GM20431 (cell line): ENCODE measurements around the gene CCDC80.
"Not testable (repeated sequence)": the region's sequence is repeated elsewhere in the genome, so short reads cannot be mapped to it uniquely, and the experiment has no call there.

Experiments
- in situ Hi-C: fragments of 300-500 bp; cut with MseI, MboI; formaldehyde crosslinking; loops from one replicate; pipeline ENCODE4 v1.15.0; 2020; ENCODE audit warnings: low sequenced_read_pairs; ENCODE audit not compliant: unreplicated experiment

CCDC80 gene

DNA sequence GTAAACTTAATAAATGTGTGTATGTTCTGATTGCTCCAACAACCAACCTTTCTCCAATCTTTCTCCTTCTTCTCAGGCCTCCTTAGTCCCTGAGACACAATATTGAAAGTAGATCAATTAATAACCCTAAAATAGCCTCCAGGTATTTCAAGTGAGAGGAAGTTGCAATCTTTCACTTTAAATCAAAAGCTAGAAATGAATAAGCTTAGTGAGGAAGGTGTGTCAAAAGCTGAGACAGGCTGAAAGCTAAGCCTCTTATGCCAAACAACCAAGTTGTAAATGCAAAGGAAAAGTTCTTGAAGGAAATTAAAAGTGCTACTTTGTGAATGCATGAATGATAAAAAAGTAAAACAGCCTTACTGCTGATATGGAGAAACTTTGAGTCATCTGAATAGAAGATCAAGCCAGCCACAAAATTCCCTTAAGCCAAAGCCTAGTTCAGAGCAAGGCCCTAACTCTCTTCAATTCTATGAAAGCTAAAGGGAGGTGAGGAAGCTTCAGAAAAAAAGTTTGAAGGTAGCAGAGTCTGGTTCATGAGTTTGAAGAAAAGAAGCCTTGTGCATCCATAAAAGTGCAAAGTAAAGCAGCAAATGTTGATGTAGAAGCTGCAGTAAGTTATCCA is 38.6 kb downstream of the CCDC80 start:
- in situ Hi-C loops, result no loop called here

DNA sequence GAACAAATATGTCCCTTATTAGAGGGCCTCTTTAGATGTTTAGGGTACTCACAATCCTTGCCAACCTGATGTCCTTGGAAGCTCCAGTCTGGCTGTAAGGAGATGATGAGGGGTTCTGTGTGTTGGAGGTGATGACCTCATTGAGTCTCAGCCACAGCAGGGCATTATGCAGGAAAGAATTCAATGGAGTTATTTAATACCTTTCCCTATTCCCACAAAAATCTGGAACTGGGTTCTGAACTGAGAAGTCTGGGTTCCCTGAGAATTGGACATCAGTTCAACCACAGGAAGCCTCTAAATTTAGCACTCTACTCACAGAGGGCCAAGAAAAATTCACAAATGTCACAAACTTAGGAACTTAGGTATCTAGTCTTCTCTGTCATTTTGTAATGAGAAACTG is 42.2 kb downstream of the CCDC80 start:
- in situ Hi-C loops, result no loop called here

DNA sequence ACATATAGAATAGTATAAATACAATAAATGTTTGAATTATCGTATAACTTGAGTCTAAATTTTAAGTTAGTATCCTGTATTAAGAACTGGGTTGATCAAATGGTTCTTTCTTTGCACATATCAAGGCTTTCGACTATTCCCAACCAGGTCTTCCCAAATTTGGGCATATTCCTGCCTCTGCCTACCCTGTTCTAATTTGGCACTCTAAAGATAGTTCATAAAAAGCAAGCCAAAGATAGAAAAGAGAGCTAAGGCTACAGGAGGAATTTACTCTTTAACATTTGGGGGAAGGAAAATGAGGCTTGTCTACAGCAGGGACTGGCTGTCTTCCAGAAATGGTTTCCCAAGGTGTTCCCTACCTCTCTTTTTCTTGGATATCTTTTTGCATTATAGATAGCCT is 43.0 kb downstream of the CCDC80 start:
- in situ Hi-C loops, result no loop called here

DNA sequence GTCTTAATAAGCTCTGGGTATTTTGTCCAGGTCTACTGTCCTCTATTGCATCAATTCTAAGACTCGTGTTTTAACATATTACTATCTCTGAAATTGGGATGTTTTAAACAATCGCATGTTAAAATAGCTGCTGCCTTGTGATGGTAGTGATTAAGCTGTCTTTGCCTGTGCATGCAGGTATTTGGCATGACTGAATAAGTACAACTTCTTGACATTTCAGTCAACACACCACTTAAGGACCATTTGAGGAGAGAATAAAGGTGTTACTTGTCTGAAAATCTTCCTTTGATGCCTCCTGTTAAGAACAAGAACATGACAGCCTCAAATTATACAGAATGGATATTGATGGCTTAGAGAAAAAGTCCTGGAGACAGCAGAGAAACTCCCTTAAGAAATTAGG is 46.1 kb downstream of the CCDC80 start:
- in situ Hi-C loops, result no loop called here

DNA sequence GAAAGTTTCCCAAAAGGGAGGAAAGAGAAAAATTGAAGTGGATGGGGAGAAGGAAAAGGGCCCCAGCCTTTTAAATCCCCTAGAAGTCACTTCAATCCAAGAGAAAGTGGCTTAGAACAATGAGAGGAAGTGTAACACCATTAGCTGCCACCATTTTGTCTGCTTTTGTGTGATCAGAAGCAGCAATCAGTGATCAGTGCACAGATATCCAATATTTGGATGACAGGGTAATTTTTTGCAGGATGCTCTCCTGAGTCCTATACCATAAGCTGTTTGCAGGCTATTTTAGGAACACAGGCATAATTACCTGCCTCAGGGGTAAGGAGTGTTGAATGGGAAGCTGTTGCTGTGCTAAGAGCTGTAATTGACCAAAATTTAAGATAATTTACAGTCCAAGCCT is 47.7 kb downstream of the CCDC80 start:
- in situ Hi-C loops, result no loop called here

DNA sequence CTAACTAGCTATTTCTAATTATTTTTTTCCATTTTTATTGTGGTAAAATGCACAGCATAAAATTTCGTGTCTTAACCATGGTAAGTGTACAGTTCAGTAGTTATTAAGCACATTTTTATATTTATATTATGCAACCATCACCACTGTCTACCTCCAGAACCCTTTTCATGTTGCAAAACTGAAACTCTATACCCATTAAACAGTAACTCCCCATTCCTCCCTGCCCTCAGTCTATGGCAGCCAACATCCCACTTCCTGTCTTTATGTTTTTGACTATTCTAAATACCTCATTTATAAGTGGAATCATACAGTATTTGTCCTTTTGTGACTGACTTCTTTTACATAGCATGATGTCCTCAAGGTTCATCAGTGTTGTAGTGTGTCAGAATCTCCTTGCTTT is 53.6 kb downstream of the CCDC80 start:
- in situ Hi-C loops, result no loop called here

DNA sequence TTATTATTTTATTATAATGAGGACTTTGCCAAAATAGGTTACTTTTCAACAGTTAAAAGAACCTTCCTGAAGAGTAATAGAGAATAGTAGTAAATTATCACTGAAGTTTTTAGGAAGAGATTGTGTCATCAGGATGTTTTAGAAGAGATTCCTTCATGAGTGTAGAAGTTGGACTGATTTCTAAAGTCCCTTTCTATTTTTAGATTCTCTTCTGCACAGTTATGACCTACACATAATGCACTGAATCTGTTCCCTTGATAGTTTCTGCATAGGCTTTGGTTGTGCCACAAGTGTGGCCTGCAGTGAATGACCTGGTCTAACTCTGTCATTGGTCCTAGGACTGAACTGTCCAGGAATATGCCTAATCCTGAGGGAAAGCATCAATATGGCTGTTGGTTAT is 55.2 kb downstream of the CCDC80 start:
- in situ Hi-C loops, result no loop called here

DNA sequence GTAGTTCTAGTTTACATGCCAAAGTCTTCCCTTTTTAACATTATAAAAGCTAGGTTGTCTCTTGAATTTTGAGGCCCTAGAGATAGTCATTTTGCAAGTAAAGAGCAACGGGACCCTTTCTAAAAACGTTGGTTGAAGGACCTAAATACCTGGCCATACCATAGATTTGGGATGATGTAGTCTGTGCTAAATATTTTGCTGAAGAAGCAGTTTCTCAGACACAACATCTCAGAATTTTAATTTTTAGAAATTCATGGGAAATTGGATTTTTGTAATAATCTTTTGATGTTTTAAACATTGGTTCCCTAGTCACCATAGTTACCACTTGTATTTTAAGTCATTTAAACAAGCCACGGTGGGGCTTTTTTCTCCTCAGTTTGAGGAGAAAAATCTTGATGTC is 57.8 kb downstream of the CCDC80 start:
- in situ Hi-C loops, result no loop called here

DNA sequence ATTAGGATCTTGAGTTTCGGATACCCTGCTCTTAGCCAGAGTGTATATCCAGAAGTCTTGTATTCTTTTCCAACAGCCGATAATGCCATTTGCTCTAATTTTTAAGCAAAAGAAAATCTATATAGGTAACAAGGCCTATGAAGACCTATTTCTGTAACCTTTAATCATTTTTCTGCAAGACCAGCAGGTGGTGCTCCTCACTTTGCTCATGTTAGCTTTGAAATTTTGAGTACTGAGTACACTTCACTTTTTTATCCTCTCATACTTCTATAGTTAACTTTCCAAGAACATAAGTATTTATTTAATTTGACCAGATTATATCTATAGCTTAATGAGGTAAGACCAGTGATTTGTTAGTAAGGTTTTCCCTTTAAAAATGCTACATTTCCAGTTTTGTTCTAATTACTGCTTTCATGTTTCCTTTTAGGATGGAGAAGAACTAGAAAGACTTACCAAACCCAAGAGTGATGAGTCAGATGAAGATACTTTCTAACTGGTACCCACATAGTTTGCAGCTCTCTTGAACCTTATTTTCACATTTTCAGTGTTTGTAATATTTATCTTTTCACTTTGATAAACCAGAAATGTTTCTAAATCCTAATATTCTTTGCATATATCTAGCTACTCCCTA is 58.6 kb downstream of the CCDC80 start:
- in situ Hi-C loops, result no loop called here

DNA sequence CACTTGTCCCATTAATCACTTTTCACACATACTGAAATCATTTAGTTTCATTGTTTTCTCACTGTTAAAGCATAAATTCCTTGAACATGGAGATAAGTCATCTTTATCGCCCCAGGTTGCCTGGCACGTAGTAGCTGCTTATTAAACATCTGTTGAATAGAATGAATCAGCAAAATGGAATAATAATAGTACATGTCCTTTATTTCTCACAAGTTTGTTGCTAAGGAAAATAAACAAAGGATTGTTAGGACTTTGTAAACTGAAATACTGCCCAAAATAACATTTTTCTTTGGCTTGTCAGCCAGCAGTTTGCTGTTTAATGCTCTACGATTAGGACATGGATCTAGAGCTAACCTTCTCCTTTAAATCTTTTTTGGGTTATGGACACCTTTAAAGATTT is 61.2 kb downstream of the CCDC80 start:
- in situ Hi-C loops, result no loop called here

DNA sequence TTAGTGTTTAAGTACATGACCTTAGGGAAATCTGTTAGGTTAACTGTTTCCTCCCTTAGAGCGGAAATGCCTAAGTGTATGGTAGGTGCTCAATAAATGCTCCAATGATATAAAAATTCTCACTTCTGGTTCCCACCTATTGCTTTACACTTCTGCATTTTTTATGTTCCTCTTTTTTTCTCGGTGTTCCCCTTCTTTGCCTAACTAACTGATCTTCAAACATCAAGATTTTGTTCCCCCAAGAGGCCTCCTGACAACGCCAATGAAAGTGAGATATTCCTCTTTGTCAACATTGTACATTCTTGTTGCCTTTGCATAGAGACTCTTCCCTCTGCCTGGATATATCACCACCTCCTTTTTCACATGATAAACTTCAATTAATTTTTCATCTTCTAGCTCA is 61.7 kb downstream of the CCDC80 start:
- in situ Hi-C loops, result no loop called here

DNA sequence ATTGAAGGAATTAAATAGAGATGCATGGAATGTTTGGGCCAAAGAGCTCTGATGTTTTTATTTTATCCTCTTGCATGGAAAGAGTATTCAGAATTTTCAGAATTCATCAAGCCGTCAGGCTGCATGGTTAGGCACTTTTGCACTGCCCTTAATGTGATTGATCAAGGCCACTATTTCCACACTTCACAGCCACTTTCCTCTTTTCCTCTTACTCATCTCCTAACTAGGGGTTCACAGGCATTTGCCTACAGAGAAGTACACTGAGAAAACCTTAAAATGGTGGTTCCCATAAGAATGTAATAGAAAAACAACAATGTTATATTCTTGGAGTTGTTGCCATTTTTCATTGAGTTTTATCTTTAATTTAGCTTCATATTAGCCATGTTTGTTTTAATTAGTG is 68.2 kb downstream of the CCDC80 start:
- in situ Hi-C loops, result no loop called here

DNA sequence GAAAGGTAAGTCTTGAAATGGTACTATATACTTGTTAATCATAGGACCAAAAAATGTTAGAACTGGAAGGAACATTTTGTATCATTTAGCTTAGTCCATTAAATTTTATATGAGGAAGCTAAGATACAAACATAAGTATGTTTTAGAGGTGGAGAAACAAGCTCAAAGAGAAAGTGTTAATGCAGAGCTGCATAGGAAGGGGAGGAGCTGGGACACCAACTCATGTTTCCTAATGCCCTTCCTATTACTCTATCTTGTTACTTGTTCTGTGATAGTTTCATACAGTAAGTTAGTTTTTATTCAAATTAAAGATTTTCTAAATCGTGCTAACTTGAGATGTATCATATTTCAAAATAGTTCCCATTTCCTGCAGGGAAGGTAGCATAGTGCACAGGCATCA is 71.7 kb downstream of the CCDC80 start:
- in situ Hi-C loops, result no loop called here

DNA sequence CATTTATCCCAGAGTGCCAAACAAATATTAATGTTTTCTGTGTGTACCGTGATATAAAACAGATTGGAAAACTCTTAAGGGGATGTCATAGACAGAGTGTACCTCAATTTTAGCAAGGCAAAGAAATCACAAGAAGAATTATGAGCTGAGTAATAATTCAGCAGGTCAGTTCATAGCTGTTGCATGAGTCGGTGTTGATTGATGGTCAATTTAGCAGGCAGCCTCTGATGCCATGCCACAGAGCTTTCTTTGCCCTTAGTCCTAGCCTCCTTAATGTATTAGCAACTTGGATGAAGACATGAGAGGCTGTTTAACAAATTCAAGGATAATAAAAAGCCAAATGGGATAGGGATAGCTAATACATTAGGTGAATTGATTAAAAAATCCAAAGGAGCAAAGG is 72.3 kb downstream of the CCDC80 start:
- in situ Hi-C loops, result no loop called here

DNA sequence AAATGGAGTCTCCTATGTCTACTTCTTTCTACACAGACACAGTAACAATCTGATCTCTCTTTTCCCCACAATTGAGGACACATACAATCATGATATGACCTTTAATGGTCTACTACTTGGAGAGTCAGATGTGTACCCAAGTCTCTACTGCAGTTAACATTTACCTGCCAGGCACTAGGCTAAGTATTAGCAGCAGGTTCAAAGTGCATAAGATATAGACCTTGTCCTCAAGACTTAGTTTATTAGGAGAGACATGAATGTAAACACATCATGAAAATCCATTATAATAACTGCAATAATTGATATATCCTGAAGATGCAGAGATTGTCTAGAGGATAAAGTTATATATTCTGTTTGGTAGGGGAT is 76.0 kb downstream of the CCDC80 start:
- in situ Hi-C loops, result no loop called here

DNA sequence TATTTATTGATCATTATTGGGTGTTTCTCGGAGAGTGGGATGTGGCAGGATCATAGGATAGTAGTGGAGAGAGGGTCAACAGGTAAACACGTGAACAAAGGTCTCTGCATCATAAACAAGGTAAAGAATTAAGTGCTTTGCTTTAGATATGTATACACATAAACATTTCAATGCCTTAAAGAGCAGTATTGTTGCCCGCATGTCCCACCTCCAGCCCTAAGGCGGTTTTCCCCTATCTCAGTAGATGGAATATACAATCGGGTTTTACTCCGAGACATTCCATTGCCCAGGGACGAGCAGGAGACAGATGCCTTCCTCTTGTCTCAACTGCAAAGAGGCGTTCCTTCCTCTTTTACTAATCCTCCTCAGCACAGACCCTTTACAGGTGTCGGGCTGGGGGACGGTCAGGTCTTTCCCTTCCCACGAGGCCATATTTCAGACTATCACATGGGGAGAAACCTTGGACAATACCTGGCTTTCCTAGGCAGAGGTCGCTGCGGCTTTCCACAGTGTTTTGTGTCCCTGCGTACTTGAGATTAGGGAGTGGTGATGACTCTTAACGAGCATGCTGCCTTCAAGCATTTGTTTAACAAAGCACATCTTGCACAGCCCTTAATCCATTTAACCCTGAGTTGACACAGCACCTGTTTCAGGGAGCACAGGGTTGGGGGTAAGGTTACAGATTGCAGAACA is 76.5 kb downstream of the CCDC80 start:
- in situ Hi-C loops, result not testable (repeated sequence)

DNA sequence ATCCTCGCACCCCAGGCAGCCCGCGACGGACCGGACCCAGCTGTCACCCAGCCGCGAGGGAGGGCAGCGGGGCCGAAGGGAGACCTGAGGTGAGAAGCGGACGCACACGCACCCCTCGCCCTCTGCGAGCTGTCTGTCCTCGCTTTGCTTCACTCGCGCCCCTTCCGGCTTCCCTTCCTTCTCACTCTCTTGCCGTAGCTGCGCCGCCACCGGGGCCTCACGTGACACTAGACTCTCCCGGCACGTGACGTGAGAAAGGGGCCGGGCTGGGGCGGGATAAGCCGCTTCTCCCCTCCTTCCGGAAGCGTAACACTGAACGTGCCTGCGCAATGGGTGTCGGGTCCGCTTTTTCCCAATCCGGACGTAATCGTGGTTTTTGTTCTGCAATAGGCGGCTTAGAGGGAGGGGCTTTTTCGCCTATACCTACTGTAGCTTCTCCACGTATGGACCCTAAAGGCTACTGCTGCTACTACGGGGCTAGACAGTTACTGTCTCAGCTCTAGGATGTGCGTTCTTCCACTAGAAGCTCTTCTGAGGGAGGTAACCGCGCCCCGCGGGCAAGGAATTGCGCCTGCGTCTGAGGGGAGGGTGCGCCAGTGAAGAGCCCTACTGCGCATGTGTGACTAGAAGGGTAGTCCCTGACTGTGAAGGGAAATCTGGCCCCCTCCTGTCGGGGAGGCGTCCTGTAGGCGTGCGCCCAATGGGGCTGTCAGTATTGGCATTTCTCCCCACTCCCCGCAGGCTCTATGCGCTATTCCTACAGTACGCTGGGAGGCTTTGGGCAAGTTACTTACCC is 79.0 kb downstream of the CCDC80 start, which contains the start of the genes ATG3 and SLC35A5:
ATG3 (minus strand) TSS at position 229 of the 796 bp plus-strand sequence. CDS start 434 bp downstream, outside the sequence.
SLC35A5 (plus strand) TSS at position 312 of the 796 bp plus-strand sequence. CDS start 1,359 bp downstream, outside the sequence.
- in situ Hi-C loops, result no loop called here

DNA sequence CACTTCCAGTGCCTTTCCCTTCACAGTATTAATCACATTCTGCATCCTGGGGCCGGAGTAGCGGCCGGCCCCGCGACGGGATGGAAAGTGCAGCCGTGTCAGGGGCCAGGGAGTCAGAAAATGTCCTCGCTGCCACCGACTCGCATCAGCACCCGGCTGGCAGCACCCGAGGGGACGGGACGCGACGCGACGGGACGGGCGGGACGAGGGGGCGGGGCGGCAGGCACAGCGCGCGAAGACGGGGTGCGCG is 79.5 kb downstream of the CCDC80 start:
- in situ Hi-C loops, result no loop called here

DNA sequence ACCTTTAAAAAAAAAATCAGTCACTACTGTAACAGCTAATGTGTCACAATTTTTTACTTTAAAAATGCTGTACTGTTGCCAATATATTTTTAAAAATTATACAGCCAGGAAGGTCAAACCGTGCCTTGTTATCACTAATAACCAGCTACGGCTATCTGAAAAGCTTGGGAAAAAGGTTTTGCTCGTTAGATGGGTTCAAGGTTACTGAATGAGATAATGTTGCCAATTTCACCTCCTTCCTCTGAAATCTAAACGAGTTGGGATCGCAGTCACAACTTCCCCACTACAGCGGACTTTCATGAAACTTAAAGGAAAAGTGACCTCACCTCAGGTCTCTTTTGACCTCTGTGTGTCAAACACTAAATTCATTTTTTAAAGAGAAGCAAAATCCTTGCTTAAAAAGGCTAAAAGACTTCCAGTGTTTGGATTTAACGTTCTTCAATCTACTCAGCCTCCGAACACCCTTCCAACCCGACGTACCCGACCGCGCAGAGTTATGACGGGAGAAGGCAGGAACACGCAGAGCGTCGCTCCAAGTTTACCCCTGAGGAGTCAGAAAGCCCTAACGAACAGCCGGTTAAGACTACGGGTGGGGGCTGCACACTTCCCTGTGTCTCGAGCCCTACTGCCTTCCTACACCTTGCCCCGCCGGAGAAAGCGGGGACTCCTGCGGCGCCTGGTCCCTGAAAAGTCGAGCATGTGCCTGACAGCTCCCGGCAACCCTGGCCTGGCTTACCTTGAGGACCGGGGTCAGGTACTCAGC is 80.0 kb downstream of the CCDC80 start:
- in situ Hi-C loops, result no loop called here

DNA sequence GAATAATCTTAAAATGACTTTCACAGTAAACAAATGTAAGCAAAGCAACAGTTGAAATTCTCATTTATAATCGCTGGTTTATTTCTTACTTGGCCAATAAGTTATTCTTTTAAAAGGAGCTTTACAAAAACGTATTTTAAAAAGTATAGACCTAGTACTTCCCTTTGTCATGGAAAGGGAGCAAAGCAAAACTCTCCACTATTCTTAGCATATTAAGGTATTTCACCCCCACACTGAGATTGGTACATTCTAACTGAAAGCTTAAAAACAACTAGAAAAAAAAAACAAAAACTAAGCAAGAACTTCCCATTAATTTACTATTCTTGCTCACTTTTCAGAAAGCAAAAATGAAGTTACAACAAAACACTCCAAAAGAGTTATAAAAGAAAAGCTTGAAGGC is 80.6 kb downstream of the CCDC80 start:
- in situ Hi-C loops, result no loop called here
